HG02623 (cell line): ENCODE measurements around the gene CMIP.

Source experiments
- ATAC-seq: cut with Tn5 transposase; IDR thresholded peaks from one replicate; pipeline ENCODE4 v1.9.1; 2021; ENCODE audit warnings: moderate library complexity; ENCODE audit not compliant: unreplicated experiment

Gene CMIP

DNA sequence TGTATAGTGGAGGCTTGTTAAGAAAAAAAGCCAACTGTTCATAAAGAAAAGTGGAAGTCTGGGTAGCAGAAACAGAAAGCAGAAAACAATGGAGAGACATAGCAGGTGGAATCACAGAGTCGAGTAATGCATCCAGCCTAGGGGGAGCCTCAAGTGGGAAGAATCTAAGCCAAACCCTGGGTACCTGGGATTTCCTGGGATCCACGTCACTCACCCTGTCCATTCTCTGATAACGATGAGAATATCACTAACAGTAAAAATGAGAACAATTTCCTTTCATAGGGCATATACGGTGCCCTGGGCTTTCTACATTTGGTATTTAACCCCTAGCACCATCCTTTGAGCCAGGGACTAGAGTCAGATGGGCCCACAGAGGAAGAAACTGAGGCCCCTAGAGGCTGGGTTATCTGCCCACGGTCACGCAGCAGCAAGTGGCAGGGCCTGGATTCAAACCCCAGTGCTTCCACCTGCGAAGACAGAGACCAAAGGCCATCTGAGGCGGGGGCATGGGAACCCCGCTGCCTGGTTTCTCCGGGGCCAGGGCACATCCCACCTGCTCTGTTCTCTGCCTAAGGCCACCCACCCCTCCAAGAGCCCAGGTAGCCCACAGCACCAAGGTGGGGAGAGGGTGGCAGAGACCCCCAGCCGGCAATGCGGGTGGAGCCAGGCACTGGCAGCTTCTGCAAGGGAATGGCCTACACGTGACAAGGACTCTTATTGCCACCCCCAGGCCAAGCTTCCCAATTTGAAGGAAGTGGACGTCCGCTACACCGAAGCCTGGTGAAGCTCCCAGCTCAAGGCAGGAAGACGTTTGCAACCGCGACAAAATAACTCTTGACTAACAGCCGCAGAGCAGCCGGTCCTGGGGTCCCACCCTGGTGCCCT, 264.6 kb downstream of the CMIP start:
- no peak for ATAC-seq

DNA sequence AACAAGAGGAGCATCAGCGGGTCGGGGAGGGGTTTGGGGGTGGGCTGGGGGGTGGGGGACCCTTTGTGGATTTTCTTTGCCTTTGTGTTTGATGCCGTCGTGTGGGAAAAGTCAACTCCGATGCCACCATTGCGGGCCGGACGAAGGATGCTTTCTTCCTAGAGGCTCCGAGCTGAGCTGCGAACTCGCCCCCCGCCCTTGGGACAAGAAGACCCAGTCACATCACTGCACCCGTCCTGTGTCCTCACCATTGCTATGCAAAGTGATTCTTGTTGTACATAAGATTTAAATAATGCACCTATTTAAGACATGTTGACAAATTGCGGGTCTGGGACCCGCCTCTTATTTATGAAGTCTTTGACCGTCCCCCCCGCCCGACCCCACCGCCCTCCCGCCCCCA, 265.4 kb downstream of the CMIP start:
- ATAC-seq = no peak

DNA sequence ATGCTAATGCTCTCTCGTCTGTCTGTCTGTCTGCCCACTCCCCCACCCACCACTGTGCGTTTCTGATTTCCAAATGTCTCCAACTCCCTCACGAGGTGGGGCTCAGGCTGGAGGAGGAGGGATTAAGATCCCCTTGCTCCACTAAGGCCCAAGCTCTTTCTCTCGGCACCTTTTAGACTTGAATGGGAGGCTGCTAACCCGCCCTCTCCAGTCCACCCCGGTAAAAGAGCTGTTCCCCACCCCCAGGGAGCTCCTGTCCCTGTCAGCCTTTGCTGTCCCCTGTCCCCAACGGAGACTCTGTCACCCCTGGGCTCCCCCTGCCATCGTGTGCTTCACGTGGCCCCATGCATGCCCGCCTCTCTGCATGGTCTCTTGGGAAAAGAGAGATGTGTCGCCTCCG, 266.0 kb downstream of the CMIP start:
- ATAC-seq = no peak

DNA sequence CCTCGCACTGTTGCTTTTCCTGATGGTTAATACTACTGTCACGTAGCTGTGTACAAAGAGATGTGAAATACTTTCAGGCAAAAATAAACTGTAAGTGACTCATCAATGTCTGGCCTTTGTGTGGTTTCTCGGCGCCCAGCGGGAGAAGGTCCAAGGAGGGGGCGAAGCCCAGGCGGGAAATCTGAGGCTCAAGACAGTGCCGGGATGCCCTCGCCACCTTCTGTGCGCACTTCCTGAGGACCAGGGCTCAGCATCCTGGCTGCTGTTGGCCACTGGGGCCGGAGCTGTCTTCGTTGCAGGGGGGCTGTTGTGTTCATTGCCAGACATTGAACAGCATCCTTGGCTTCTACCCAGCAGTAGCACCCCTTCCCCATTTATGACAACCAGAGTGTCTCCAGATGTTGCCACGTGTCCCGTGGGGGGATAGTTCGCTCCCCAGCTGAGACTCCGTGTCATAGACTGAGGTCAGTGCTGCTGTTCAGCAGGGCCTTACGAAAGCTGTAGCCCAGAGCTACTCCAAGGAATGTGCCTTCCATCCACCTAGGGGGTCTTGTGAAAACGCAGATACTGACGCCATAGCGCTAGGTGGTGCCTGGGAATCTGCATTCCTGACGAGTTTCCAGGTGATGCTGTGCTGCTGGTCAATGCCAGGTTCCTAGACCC, 267.2 kb downstream of the CMIP start:
- no peak for ATAC-seq

DNA sequence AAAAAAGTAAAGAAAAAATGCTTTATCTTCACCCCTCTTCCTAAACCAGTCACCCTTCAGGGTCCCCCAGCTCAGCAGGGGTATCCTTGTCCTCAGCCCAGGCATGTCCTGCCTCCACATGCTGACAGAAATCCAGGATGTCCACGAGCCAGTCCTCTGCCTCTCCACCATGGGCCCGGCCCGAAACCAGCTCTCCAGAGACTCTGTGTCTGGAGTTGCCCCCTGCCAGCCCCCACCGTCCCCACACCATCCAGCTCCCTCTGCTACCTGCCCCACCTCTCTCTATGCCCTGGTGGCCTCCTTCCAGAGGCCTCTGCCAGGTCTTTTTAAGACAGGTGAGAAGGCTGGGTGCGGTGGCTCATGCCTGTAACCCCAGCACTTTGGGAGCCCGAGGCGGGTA, 268.1 kb downstream of the CMIP start:
- no peak for ATAC-seq

DNA sequence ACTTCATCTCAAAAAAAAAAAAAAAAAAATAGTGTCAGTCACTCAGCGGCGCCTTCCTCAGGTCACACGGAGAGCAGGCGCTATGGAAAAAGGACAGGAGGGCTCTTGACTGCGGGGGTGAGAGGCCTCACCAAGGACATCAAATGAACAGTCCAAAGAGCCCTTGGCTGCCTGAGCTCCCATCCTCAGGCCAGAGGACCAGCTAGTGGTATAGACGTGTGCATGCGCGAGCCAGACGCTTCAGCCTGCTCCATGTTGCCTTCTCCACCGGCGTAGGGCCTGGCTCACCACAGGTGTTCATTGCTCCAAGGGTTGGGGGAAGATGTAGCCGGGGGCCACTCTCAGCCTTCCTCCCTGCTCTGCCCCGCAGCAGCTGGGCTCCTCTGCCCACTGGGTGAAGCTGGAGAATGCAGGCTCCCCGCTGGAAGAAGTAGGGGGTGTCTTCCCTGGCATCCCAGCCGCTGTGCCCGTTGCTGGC, 268.7 kb downstream of the CMIP start:
- no peak for ATAC-seq

DNA sequence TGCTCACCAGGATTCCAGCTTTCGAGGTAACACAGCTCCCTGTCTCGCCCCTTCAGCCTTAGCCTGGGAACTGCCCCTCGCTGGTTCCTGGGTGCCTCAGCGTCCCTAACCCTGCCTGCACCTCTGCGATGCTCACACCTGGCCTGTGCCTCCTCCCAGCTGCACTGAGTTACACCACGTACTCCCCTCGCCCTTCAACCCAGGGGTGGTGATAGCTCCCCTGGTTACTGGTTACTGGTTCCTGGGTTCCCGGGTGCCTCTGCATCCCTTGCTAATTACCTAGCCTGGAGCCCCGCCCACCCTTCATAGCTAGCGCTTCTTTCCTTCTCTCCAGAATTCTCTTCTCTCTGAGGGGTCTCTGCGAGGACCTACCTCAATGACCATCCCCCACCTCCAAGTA, 269.2 kb downstream of the CMIP start:
- ATAC-seq = no peak

DNA sequence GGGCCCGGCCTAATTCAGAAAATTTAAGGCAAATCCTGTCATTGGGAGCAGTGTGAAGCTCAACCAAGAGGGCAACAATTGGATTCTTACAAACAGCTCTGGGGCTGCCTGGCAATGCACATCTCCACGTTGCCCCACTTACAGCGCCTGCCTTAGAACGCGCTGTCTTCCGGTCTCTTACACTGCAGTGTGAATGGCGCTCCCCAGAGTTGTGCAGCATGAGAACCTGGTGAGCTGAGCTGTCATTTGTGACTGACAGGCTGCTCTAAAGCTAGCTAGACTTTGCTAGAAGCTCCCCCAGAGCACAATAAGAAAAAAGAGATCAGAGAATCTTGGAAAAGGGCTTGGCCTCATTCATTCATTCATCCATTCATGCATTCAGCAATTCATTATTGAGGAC, 270.0 kb downstream of the CMIP start:
- ATAC-seq = no peak

DNA sequence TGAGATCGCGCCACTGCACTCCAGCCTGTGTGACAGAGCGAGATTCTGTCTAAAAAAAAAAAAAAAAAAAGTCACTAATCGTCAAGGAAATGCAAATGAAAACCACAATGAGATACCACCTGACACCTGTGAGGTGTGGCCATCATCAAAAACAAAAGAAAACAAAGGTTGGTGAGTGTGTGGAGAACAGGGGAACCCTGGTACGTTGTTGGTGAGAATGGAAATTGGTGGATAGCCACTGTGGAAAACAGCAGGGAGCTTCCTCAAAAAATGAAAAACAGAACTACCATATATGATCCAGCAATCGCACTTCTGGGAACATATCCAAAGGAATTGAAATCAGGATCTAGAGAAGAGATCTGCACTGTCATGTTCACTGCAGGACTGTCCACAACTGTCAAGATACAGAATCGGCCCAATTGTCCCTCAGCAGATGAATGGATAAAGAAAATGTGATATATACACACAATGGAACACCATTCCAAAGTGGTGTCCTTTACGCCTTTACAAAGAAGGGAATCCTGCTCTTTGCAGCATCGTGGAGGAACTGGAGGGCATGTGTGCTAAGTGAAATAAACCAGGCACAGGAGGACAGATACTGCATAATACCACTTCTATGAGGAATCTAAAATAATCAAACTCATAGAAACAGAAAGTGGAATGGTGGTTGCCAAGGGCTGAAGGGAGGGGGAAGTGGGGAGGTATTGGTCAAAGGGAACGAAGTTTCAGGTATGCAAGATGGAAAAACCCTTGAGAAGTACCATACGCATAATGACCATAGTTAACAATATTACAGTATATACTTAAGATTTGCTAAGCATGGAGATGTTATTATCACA, 271.0 kb downstream of the CMIP start:
- ATAC-seq = peak; percentile 56

DNA sequence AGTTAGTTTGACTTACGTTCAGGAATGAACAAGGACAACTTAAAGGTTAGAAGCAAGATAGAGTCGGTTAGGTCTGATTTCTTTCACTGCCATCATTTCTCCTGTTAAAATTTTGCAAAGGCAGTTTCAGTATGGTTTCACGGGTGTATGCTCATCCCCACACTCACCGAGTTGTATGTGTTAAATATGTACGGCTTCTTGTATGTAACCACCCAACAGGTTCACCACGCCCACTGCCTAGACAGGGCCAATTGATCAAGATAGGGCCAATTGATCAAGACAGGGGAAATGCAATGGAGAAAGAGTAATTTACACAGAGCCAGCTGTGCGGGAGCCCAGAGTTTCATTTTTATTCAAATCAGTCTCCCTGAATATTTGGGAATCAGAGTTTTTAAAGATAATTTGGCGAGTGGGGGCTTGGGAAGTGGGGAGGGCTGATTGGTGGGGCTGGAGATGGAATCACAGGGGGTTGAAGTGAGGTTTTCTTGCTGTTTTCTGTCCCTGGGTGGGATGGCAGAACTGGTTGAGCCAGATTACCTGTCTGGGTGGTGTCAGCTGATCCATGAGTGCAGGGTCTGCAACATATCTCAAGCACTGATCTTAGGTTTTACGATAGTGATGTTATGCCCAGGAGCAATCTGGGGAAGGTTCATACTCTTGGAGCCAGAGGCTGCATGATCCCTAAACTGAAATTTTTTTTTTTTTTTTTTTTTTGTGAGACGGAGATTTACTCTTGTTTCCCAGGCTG, 272.0 kb downstream of the CMIP start:
- no peak for ATAC-seq

DNA sequence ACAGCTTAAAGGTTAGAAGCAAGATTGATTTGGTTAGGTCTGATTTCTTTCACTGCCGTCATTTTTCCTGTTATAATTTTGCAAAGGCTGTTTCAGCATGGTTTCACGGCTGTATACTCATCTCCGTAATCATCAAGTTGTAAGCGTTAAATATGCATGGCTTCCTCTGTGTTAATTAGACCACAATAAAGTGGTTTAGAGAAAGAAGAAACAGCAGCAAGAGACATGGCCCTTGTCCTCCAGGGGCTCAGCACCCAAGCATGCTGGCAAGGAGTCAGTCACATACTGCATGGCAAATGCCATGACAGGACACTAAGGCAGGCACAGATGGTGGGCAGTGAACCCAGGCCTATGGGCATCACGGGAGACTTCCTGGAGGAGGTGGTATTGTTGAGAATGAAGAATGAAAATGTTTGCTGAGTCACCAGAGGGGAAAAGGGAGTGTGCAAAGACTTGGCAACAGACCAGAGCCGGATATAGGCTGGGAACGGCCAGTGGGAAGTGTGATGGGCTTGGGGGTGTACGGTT, 273.1 kb downstream of the CMIP start:
- ATAC-seq = no peak

DNA sequence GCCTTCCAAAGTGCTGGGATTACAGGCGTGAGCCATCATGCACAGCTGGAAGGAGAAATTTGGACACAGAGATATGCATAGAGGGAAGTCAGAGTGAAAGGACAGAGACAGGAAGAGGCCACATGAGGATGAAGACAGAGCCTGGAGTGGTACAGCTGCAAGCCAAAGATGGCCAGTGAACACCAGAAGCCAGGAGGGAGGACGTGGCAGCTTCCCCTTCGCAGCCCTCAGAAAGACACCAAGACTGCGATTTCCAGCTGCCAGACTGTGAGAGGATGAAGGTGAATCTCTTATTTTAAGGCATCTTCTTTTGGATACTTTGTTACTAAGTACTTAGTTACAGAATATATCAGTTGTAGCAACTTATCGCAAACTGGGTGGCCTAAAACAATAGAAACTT, 274.0 kb downstream of the CMIP start:
- ATAC-seq = no peak

DNA sequence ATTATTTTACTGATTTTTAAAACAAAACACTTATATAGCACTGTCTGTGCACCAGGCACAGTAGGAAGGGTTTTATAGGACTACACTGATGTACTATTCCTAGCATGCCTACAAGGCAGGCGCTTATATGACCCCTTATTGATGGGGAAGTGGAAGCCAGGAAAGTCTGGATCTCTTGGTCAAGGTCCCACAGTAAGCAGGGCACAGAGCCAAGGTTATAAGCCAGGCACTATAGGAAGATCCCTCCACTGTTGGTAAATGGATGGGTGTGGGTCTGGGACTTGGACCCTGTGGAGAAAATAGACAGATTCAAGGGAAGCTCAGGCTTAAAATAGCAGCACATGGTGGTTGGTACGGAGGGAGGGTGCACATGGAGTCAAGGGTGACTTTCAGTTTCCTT, 275.4 kb downstream of the CMIP start:
- no peak for ATAC-seq

DNA sequence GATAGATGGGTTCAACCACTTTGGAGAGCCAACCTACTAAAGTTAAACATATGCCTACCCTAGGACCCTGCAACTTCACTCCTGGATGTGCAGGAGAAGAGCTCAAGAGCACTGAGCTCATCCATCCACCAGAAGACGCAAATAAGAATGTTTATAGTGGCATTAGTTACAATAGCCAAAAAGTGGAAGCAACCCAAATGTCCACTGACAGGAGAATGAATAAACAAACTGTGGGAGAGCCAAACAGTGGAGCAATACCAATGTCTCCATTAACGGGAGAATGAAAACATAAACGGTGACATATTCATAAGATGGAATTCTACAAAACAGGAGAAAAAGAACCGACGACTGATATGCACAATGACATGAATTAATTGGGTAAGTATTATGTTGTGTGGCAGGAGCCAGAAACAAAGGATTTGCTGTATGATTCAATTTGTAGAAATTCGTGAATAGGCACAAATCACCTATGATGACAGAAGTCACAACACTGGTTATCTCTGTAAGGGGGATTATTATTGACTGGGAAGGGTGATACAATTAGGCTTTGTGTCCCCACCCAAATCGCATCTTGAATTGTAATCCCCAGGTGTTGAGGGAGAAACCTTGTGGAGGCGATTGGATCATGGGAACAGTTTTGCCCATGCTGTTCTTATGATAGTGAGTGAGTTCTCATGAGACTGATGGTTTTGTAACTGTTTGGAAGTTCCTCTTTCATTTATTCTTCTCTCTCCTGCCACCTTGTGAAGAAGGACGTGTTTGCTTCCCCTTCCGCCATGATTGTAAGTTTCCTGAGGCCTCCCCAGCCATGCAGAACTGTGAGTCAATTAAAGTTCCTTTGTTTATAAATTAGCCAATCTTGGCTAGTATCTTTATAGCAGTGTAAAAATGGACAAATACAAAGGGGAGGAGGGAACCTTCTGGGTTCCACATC, 276.6 kb downstream of the CMIP start:
- ATAC-seq = no peak

DNA sequence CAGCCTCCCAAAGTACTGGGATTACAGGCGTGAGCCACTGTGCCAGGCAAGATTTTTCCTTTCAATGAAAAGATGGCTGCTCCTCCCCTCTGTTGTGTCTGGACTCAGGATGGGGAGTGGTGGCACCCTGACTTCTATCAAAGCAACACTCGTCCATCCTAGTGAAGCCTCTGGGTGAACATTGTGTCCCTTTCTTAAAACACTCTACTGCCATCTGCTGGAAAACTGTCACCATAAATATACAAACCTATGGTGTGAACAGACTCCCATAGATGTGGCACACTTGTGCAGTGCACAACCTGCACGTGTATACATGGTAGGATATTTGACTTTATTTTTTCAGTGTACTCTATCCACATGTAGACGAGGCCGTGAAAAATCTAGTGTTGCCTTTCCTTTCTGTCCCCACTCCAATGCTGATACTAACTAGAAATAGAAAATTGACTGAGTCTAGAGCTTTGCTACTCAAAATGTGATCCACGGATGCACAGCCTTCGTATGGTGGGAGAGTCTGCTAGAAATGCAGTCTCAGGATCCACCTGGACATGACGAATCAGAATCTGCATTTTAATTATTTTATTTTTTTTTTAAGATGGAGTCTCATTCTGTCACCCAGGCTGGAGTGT, 278.6 kb downstream of the CMIP start:
- ATAC-seq = peak; percentile 78

DNA sequence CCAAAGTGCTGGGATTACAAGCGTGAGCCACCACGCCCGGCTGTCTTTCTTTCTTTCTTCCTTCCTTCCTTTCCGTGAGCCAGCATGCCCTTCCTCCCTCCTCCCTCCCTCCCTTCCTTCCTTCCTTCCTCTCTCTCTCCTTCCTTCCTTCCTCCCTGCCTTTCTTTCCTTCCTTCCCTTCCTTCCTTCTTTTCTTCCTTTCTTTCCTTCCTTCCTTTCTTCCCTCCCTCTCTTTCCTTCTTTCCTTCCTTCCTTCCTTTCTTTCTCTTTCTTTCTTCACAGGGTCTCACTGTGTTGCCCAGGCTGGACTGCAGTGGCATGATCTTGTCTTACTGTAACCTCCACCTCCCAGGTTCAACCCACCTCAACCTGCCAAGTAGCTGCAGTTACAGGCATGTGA, 283.8 kb downstream of the CMIP start:
- ATAC-seq = no peak

DNA sequence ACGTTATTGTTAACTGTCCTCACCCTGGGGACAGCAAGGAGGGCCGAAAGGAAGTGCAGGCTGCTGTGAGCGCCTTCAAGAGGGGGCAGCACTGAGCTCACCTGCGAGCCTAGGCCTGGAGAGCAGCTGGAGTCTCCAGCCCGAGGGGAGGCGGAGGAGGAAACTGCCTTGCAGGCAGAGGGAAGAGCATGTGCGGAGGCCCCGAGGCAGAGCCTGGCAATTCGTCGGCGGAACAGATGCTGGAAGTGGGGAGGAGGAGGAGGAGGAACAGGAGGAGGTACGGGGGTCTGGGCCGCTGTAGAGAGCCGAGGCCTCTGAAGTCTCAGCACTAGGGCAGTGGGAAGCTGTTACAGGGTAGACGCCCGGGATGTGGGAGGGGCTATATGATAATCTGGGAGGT, 284.8 kb downstream of the CMIP start:
- no peak for ATAC-seq

DNA sequence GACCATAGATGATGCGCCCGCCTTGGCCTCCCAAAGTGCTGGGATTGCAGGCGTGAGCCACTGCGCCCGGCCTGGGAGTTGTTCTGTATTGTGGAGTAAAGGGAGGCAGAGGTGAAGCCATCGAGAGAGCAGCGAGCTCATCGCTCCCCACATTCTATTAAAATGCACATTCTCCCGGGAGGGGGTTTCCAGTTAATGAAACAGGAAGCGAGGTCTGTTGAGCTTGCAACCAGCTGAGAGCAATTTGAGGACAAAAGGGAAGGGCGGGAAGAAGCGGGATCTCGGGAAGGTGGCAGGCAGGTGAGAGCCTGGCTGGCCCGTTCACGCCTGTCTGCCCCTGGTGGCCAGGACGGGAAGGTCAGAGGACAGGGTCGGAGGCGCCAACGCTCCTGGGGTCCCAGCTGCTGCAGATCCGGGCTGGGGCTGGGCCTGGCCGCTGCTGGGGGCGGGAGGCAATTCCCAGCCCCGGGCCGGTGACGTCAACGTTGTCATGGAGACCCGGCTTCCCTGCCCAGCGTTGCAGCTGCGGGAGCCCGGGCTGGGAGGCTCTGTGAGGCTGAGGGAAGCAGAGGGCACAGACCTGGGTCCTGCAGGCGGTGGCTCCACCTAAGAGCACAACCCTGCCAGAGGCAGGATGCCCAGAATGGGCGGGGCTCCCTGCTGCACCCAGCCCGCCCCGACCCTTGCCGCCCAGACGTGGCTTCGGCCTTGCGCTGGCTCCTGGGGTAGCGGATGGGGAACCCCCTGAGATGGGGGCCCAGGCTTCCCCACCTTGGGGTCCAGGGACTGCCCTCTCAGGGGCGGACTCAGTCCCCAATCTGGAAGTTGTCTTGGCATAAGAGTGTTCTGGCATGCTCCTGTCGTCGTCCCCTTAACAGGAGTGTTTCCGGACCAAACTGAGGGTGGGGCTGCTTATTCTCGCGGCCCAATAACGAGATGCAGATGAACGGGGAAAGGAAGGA, 285.8 kb downstream of the CMIP start:
- peak; percentile 82 for ATAC-seq
